Loucy (cell line): Measurements from ENCODE around the gene POLD4.

Source experiments
- H2AFZ ChIP-seq: fragments of 200-600 bp; sonication (generic); 2 replicates; pipeline ENCODE4 v1.6.0; 2016; ENCODE audit warnings: antibody characterized with exemption, mild to moderate bottlenecking, low read length, moderate library complexity
- H3F3A ChIP-seq: fragments of 200-600 bp; 2 replicates; pipeline ENCODE4 v1.6.0; 2016; ENCODE audit warnings: antibody characterized with exemption, low read depth, mild to moderate bottlenecking
- H3K27me3 ChIP-seq: fragments of 200-600 bp; sonication (generic); 2 replicates; pipeline ENCODE4 v1.6.1; 2014; ENCODE audit warnings: low read length, mild to moderate bottlenecking; ENCODE audit not compliant: insufficient read depth, poor library complexity, severe bottlenecking
- H3K36me3 ChIP-seq: fragments of 200-600 bp; sonication (generic); 2 replicates; pipeline ENCODE4 v1.6.1; 2016; ENCODE audit warnings: low read length; ENCODE audit not compliant: insufficient read depth
- H3K4me1 ChIP-seq: fragments of 200-600 bp; sonication (generic); 2 replicates; pipeline ENCODE4 v1.5.1; 2014; ENCODE audit warnings: low read length, mild to moderate bottlenecking; ENCODE audit not compliant: insufficient read depth, poor library complexity, severe bottlenecking
- H3K4me2 ChIP-seq: fragments of 200-600 bp; sonication (generic); 2 replicates; pipeline ENCODE4 v1.6.0; 2014; ENCODE audit warnings: antibody characterized with exemption, low read length, low read depth, mild to moderate bottlenecking; ENCODE audit not compliant: poor library complexity, severe bottlenecking
- H3K4me3 ChIP-seq: fragments of 200-600 bp; sonication (generic); 2 replicates; pipeline ENCODE4 v1.5.1; 2014; ENCODE audit warnings: low read length, mild to moderate bottlenecking, mixed read lengths; ENCODE audit not compliant: poor library complexity, severe bottlenecking
- H3K79me2 ChIP-seq: fragments of 200-600 bp; sonication (generic); 2 replicates; pipeline ENCODE4 v1.6.1; 2014; ENCODE audit warnings: low read length; ENCODE audit not compliant: insufficient read depth
- H3K9ac ChIP-seq: fragments of 200-600 bp; sonication (generic); 2 replicates; pipeline ENCODE4 v1.6.0; 2014; ENCODE audit warnings: mild to moderate bottlenecking, low read depth, low read length, moderate library complexity; ENCODE audit not compliant: poor library complexity, severe bottlenecking
- H3K9me2 ChIP-seq: fragments of 200-600 bp; sonication (generic); replicated peaks from 2 replicates; pipeline ENCODE4 v1.6.1; 2016; ENCODE audit warnings: low read depth, low read length, mixed read lengths
- H3K9me3 ChIP-seq: fragments of 200-600 bp; sonication (generic); 2 replicates; pipeline ENCODE4 v1.6.1; 2014; ENCODE audit warnings: mild to moderate bottlenecking, antibody characterized with exemption, low read length, low read depth; ENCODE audit not compliant: insufficient read depth
- H4K20me1 ChIP-seq: fragments of 200-600 bp; sonication (generic); 2 replicates; pipeline ENCODE4 v1.6.0; 2014; ENCODE audit warnings: antibody characterized with exemption, low read length, mild to moderate bottlenecking; ENCODE audit not compliant: insufficient read depth, poor library complexity, severe bottlenecking
- CTCF ChIP-seq: fragments of 200-600 bp; sonication (generic); conservative IDR thresholded peaks from 2 replicates; pipeline ENCODE4 v1.5.1; 2014; ENCODE audit warnings: mild to moderate bottlenecking, antibody characterized with exemption, low read length
- EZH2phosphoT487 ChIP-seq: fragments of 200-600 bp; IDR thresholded peaks from 2 replicates; pipeline ENCODE4 v1.6.1; 2018; ENCODE audit warnings: antibody characterized with exemption, mild to moderate bottlenecking, moderate library complexity, borderline replicate concordance

Gene POLD4

DNA sequence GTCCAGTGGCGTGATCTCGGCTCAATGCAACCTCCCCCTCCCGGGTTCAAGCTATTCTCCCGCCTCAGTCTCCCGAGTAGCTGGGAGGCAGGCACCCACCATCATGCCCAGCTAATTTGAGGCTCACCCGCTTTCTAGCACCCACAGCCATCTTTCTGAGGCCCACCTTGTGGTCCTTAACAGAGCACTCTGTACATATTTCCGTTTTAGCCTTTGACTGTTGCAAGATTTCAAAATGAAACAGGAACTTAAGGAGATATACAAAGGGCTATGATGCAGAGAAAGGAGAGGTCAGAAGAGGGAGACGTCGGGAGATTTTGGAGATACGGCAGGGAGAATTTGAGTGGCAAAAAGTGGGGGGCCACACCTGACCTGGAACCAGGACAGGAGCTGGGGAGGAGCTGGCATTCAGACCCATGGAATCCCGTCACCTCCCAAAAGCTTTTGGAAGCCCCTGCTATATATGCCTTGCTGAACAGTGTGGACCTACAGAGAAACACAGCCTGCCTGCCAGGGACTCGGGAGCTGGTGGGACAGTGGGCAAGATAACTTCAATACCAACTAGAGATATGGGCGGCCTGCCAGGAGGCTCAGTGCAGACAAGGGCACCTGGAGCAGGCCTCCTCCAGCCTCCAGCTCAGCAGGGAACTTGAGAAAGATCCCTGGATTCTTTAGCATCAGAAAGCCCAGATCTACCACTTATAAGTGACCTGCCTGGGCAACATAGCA lies 28.1 kb upstream of the POLD4 start:
- TF ChIP-seq EZH2phosphoT487 (no peak), CTCF (no peak)
- Histone ChIP-seq H2AFZ (peak overlapping the region; percentile 65; the same call in 1 of the 2 replicates), H3F3A (no peaks in the 10 kb centered on the region), H3K4me2 (no peak overlapping the region), H3K27me3 (no peaks in the 10 kb centered on the region), H3K9me2 (no peaks in the 10 kb centered on the region), H3K4me1 (no peaks in the 10 kb centered on the region), H3K9me3 (no peaks in the 10 kb centered on the region), H3K36me3 (no peaks in the 10 kb centered on the region), H3K79me2 (no peaks in the 10 kb centered on the region), H3K4me3 (no peak overlapping the region), H3K9ac (no peak overlapping the region), H4K20me1 (no peaks in the 10 kb centered on the region)

GRCh38 chr11:67379061-67380058 lies 26.0 kb upstream of the POLD4 start:
- Histone ChIP-seq H3K4me3 (no peak overlapping the region), H3K27me3 (no peaks in the 10 kb centered on the region), H3K4me1 (peaks cover 10% of the 10 kb centered on the region), H3K9me3 (no peaks in the 10 kb centered on the region), H2AFZ (no peak overlapping the region), H3K9me2 (no peaks in the 10 kb centered on the region), H3F3A (no peaks in the 10 kb centered on the region), H4K20me1 (no peaks in the 10 kb centered on the region), H3K36me3 (no peaks in the 10 kb centered on the region), H3K9ac (no peak overlapping the region), H3K79me2 (no peaks in the 10 kb centered on the region), H3K4me2 (no peak overlapping the region)
- no peak for TF ChIP-seq EZH2phosphoT487
- TF ChIP-seq CTCF: no peak

DNA sequence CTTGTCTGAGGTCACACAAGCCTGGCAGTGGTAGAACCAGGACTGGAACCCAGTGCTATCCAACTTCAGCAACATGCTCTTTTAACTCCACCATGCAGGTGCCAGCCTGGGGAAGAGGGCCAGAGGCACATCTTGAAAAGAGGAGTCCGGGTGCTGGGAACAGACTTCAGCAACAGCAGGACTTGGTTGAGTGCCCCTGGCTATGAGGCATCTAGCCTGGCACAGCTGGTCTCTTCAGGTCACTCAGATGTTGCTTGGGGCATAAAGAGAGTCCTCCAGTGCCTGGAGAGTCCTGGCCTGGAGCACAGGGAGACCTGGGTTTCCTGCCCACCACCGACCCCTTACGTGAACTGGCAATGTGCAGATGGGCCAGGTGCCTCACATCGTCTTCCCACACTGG lies 25.2 kb upstream of the POLD4 start:
- H3K4me1 ChIP-seq: peaks cover 18% of the 10 kb centered on the region
- H3K9ac ChIP-seq: no peak overlapping the region
- no peaks in the 10 kb centered on the region for H3K9me2 ChIP-seq
- H3K27me3 ChIP-seq: no peaks in the 10 kb centered on the region
- no peak overlapping the region for H3K4me3 ChIP-seq
- no peak for TF ChIP-seq EZH2phosphoT487
- no peak for TF ChIP-seq CTCF
- H3K79me2 ChIP-seq: no peaks in the 10 kb centered on the region
- no peaks in the 10 kb centered on the region for H3F3A ChIP-seq
- H4K20me1 ChIP-seq: no peaks in the 10 kb centered on the region
- H3K9me3 ChIP-seq: no peaks in the 10 kb centered on the region
- no peaks in the 10 kb centered on the region for H3K36me3 ChIP-seq
- no peak overlapping the region for H2AFZ ChIP-seq
- no peak overlapping the region for H3K4me2 ChIP-seq
